ENCODE measurements around the gene SLC7A11. TPM values are rescaled to one million over a fixed set of nuclear protein-coding genes. Genes with fewer than 3 reads are reported as not detected.

Gene SLC7A11
- total RNA-seq, 4 donors from 2014 or later, result 0.61 to 5.1 TPM; not detected in 2

GRCh38 chr4:138263247-138263816 lies 21.2 kb upstream of the SLC7A11 start:
- TF ChIP-seq CTCF (IDR thresholded peaks at IDR 0.05) (no peak), POLR2A (IDR thresholded peaks at IDR 0.05) (no peak)
- Histone ChIP-seq H3K4me3 (no peak overlapping the region), H3K27ac (no peak overlapping the region), H3K27me3 (no peaks in the 10 kb centered on the region), H3K9me3 (no peaks in the 10 kb centered on the region), H3K36me3 (no peaks in the 10 kb centered on the region), H3K4me1 (no peaks in the 10 kb centered on the region)
- no peak for DNase-seq
- intact Hi-C loops (cut with DNase I; ENCODE audit: low total_unique reads), result no loop called here

DNA sequence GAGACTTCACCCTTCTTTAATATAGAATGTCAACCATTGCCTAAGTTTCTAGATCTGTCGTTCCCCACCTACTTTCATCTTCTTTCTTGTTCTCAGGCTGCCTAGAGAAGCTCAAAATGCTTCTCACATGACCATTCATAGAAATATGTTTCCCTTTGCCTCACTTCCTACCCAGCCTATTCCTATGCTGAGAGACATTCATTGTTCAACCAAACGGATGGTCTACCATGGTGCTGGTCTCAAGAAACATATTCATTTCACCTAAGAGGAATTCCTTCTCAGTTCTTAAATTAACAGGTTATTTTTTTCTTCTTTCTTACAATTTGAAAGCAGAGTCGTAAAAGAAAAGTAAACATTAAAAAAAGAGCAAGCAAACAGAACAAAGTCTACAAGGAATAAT lies 20.3 kb upstream of the SLC7A11 start:
- no peaks in the 10 kb centered on the region for H3K36me3 ChIP-seq
- H3K27ac ChIP-seq, result no peak overlapping the region
- intact Hi-C loops (cut with DNase I; ENCODE audit: low total_unique reads), result no loop called here
- no peaks in the 10 kb centered on the region for H3K27me3 ChIP-seq
- H3K9me3 ChIP-seq, result no peaks in the 10 kb centered on the region
- TF ChIP-seq CTCF (IDR thresholded peaks at IDR 0.05) (no peak), POLR2A (IDR thresholded peaks at IDR 0.05) (no peak)
- no peak for DNase-seq
- no peak overlapping the region for H3K4me3 ChIP-seq
- no peaks in the 10 kb centered on the region for H3K4me1 ChIP-seq

GRCh38 chr4:138262030-138262429 lies 19.9 kb upstream of the SLC7A11 start:
- Histone ChIP-seq H3K4me1 (no peaks in the 10 kb centered on the region), H3K27ac (no peak overlapping the region), H3K9me3 (no peaks in the 10 kb centered on the region), H3K36me3 (no peaks in the 10 kb centered on the region), H3K27me3 (no peaks in the 10 kb centered on the region), H3K4me3 (no peak overlapping the region)
- intact Hi-C loops (cut with DNase I; ENCODE audit: low total_unique reads), result no loop called here
- no peak for TF ChIP-seq CTCF (IDR thresholded peaks at IDR 0.05)
- TF ChIP-seq POLR2A (IDR thresholded peaks at IDR 0.05), result no peak
- no peak for DNase-seq

DNA sequence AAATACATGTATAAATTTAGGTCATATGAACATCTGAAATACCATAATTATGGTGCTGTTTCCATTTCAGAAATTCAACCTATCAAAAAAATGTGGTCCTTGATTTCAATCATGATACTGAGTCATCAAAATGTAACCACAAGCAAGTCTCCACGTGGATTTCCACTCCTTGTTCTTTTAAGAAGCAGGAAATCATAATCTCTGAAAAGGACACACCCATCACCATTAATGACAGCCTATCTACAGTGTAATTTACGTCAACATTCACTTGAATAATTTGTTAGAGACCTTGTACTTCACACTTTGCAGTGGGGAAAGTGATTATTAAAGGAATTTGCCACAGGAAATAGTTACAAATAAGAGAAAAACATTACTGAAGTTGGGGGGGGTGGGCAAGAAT lies 17.7 kb upstream of the SLC7A11 start:
- TF ChIP-seq POLR2A (IDR thresholded peaks at IDR 0.05) (no peak), CTCF (IDR thresholded peaks at IDR 0.05) (no peak)
- no peaks in the 10 kb centered on the region for H3K36me3 ChIP-seq
- no peaks in the 10 kb centered on the region for H3K9me3 ChIP-seq
- no peaks in the 10 kb centered on the region for H3K27me3 ChIP-seq
- intact Hi-C loops (cut with DNase I; ENCODE audit: low total_unique reads), result no loop called here
- DNase-seq, result no peak
- no peak overlapping the region for H3K27ac ChIP-seq
- H3K4me3 ChIP-seq, result no peak overlapping the region
- no peaks in the 10 kb centered on the region for H3K4me1 ChIP-seq

DNA sequence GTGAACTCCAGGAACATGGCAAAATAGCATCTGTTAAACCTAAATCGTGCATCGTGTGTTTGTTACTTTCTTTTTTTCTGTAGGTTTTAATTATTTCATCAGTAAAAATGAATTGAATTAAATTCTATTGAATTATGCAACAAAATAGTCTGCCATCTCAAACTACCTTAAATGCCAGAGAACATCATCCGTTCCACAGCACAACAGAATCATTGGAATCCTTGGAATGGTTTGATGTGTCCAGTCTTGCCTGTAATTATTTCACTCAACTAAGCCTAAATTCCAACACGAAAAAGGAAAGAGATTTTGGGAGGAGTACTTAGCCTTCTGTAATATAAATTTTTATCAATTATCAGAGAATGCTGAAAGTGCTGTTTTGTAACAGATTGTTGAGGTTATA lies 17.1 kb upstream of the SLC7A11 start:
- TF ChIP-seq POLR2A (IDR thresholded peaks at IDR 0.05), result no peak
- TF ChIP-seq CTCF (IDR thresholded peaks at IDR 0.05), result no peak
- no peak overlapping the region for H3K27ac ChIP-seq
- intact Hi-C loops (cut with DNase I; ENCODE audit: low total_unique reads), result no loop called here
- no peak overlapping the region for H3K4me3 ChIP-seq
- H3K36me3 ChIP-seq, result no peaks in the 10 kb centered on the region
- H3K9me3 ChIP-seq, result no peaks in the 10 kb centered on the region
- DNase-seq, result no peak
- H3K4me1 ChIP-seq, result no peaks in the 10 kb centered on the region
- no peaks in the 10 kb centered on the region for H3K27me3 ChIP-seq

Data from uterus (tissue), 4 donors.